AML-193 (cell line): ENCODE data around the gene TRIM41.

Source experiments
- DNase-seq, 2 experiments: peaks; one replicate each; lab custom pipeline; 2025; lab: John Stamatoyannopoulos, UW

The TRIM41 gene

GRCh38 chr5:181233088-181233800 is 10.2 kb downstream of the TRIM41 start:
- no peak for DNase-seq

DNA sequence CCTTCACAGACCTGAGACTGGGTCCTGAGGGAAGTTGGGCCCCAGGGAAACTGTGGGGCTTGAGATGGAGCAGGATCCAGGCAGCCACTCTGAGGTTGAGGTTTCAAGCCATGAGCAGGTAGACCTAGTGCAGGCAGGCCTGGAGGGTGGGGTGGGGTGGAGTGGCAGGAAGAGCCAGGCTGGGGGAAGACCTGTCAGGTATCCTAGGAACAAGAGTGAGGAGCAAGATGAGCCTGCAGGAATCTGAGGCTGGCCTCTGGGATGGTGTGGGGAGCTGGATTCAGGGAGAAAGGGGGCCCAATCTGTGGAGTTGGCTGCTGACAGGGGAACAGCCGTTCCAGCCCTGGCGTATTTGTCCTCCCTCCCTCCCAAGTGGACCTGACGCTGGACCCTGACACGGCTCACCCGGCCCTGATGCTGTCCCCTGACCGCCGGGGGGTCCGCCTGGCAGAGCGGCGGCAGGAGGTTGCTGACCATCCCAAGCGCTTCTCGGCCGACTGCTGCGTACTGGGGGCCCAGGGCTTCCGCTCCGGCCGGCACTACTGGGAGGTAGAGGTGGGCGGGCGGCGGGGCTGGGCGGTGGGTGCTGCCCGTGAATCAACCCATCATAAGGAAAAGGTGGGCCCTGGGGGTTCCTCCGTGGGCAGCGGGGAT is 10.8 kb downstream of the TRIM41 start:
- DNase-seq, result no peak

GRCh38 chr5:181234455-181235306 is 11.6 kb downstream of the TRIM41 start:
- no peak for DNase-seq

DNA sequence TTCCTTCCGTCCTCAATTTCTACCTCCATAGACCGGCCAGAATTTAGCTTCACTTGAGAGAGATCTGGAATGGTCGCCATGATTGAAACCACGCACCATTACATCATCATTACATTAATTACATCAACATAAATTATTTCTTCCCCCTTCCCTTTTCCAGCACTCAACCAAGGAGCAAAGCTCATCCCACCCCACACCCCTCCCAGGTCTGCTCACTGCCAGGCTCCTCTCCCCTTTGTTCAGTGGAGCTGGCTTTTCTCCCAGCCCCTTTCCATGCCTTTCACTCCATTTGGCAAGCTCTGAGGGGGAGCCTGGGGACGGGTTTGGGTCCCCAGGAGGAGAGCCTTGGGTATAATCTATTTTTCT is 12.2 kb downstream of the TRIM41 start:
- no peak for DNase-seq

DNA sequence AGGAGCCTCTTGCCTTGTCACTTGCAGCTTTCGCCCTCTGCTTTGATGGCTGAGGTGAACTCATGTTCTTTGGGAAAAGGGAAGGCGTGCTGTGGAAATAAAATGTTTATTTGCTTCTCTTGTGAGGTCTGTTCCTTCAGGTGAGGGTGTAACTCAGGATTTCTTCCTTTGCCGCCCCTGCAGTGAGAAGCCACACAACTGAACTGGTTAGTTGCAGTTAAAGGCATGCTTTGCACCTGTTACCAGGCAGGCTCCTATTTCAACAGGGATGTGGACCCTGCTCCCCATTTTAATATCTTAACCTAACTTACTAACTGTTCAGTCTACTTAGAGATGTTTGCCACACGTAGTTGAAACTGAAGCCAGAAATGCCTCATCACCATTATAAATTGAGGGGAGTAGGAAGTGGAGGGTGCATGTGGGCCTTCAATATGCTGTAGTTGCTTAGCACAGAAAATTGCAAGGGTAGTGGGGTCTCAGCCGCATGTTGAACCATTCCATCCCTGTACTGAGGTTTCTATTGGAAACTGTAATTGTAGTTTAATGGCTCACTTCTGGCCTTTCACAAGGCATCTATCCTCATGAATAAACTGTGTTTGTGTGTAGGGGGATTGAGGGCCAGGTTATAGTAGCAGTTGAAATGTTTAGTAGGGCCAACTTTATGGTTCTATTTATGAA is 12.7 kb downstream of the TRIM41 start:
- DNase-seq, result no peak

DNA sequence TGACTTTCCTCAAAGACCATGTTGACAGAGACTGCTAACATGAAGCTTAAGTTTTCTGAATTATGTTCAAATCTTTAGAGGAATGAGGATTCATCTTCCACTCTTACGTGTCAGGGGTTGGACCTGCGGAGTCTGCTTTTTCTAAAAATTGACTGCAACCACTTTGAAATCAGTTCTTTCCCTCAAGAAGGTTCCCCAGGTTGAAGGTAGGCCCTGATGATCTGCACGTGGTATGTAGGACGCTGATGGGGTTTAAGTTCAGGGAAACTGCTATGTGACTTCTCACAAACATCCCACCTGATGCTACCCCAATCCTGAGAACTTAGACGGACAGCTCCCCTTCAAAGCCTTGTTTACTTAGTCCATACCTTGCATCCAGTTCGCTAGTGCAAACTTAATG is 13.4 kb downstream of the TRIM41 start:
- DNase-seq, result no peak

- no peak for DNase-seq
These were observed 14.0 kb downstream of the TRIM41 start for GRCh38 chr5:181236954-181237641.

GRCh38 chr5:181237729-181238385 is 14.8 kb downstream of the TRIM41 start:
- DNase-seq, result no peak

- DNase-seq, result no peak
These were observed 16.1 kb downstream of the TRIM41 start for GRCh38 chr5:181239062-181239663.

- DNase-seq, result no peak
These were observed 18.4 kb downstream of the TRIM41 start for GRCh38 chr5:181241393-181241975.

DNA sequence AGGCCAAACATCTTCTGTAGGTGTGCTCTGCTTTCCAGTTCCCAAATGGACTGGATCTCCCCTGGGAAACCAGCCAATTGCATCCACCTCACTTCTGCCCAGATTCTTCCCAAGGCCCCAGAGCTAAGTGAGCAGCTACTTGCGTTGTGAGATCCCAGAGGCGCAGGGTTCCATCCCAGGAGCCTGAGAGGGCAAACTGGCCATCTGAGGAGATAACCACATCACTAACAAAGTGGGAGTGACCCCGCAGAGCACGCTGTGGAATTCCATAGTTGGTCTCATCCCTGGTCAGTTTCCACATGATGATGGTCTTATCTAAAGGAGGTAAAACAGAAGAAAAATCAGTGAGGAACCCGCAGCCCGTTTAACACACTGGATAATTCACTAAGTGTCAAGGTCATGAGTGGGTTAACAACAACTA is 19.0 kb downstream of the TRIM41 start:
- DNase-seq, result no peak

DNA sequence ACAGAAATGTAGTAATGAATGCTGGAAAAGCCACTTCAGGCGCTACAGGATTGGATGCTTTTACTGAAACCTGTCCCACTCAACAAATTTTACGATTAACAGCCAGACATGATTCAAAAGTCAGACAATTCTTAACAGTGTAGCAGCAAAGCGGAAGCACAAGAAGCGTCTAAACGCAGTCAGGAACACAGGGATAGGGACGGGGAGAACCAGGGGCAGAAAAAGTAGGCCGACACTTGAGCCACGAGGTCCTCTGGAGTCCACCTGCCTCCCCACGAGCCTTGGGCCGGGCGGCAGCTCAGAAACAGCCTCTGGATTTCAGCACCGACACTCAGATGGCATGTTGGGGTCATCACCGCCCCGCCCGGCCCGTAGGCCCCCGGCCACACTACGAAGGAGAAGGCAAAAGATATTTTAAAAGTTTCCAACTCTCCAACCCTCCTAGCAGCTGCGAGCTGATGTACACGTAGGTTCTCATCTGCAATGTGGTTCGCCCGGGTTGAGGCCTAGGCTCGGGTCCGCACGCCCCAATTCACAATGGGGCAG is 20.0 kb downstream of the TRIM41 start:
- no peak for DNase-seq

DNA sequence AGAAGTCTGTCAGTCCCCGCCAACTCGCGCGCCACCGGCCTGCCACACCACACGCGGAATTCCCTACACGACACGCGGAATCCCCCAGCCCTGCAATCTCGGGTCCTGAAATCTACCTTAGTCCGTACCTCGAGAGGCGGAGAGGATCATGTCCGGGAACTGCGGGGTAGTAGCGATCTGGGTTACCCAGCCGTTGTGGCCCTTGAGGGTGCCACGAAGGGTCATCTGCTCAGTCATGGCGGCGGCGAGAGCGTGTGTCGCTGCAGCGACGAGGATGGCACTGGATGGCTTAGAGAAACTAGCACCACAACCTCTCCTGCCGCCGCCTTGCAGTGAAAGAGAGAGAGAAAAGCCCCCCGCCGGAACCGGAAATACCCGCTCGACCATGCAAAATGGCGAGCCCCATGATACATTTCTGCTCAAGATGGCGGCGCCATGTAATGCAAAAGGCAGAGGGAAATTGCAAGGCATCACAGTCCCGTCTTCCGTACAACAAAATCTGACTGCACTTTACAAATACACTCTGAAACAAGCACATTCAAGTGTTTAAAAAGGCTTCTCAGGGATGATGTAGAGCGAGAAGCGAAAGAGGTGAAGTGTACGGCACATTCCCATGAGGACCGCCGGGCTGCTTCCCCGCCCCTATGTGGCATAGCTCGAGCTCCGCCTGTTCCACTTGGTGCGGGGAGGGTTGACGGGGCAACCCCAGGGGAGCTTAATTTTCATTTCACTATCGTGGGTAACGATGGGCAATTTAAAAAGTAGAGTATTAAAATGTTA is 20.7 kb downstream of the TRIM41 start, which contains the start of gene RACK1:
Gene RACK1, minus strand, starts transcription at position 343 of the 780 bp plus-strand sequence. Its CDS starts 106 bp downstream, at position 237.
- no peak for DNase-seq

GRCh38 chr5:181245427-181246275 is 22.6 kb downstream of the TRIM41 start:
- no peak for DNase-seq

- no peak for DNase-seq
These were observed 23.4 kb downstream of the TRIM41 start for GRCh38 chr5:181246276-181247049.

DNA sequence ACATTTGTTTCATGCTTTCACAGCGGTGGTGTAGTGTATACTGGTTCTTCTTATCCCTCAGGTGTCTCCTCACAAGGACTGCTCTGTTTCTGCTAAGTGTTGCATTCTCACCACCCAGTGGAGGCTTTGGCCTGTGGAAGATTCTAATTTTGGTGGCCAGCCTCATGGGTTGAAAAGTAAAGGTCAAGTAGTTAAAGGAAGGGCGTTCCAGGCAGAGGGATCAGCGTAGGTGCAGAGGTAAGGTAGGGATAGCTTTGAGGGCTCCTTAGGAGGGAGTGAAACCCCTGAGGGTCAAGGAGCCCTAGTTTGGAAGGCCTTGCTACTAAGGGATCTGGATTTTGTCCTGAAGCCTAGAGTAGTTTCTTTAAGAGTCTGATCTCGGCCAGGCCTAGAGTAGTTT is 25.2 kb downstream of the TRIM41 start:
- no peak for DNase-seq

DNA sequence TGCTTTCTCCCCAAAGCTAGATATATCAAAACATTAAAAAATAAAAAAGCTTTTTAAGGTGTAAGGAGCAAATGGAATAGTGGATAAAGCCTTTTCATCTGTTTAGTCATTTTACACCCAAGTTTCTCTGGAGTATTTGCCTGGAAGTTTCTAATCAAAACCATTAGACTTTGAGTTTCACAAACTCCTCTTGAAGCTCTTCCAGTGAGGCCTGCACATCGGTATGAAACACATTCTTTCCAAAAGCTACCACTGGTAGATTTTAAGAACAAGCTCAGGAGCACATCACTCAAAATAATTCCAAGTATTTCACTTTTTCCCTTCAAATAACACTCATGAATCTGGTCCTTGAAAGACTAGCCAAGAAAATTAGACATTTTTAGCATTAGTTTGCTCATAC is 32.2 kb downstream of the TRIM41 start:
- no peak for DNase-seq
